SKM-1 treated with dmso at 0.1 percent for 144 hours (cell line): ENCODE data around the gene CACNA1A.
"Not testable (repeated sequence)": the region's sequence is repeated elsewhere in the genome, so short reads cannot be mapped to it uniquely, and the experiment has no call there.

Experiments
- DNase-seq: peaks from one replicate; lab custom pipeline; 2025; ENCODE audit not compliant: unreplicated experiment; lab: John Stamatoyannopoulos, UW

Gene CACNA1A

DNA sequence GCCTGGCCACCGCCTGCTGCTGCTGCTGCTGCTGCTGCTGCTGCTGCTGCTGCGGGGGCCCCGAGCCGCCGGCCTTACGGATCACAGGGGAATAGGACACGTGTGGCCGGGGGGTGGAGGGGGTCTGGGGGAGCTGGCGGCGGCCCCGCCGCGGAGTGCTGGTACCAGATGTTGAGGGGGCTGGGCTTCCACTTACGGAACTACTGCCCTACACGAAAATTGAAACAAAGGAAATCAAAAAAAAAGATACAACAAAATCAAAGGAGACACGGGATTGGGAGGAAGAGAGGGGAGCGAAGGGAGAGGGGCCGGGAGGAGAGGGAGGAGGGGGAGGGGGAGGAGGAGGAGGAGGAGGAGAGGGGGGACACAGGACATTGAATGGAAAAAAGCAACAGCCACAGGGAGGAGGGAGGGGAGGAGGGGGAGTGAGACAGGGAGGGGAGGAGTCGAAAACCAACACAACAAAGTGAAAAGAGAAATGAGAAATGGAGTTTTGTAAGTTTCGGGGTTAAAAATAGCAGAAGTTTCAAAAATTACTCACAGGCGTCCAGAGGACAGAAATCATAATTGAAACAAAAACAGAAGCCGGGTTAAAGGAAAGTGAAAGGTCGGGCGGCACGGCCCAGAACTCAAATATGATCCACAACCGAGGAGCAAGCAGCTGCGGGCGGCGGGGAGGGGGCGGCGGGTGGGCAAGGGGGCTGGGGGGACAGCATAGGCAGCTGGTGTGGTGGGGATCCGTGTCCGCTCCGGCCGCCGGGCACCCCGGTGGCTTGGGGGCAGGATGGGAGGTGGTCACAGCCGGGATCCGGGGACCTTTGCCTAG, 298.2 kb downstream of the CACNA1A start:
- peak; percentile 87 for DNase-seq

DNA sequence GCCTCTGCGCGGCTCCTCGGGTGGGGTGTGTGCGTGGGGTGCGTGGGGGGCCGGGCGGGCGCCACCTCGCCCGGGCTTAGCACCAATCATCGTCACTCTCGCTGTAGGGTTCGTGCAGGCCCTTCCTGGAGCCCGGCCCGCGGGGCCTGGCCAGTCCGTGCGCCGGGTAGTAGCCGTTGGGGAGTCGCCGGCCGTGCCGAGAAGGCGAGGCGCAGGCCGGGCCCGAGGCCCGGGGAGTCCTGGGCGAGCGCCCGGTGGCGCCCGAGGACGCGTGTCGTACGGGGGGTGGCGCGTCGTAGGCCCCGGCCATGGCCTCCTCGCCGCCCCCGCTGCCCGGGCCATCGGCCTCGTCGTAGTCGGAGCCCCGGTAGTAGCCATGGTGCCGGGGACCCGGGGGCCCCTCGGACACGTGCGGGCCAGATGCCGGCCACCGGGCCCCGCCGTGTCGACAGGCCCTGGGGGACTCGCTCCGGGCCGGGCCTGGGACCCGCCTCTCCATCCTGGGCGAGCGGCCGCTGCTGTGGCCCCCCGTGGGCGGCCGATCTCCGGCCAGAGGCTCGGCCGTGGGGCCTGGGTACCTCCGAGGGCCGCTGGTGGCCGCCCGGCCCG, 298.9 kb downstream of the CACNA1A start:
- DNase-seq: no peak

DNA sequence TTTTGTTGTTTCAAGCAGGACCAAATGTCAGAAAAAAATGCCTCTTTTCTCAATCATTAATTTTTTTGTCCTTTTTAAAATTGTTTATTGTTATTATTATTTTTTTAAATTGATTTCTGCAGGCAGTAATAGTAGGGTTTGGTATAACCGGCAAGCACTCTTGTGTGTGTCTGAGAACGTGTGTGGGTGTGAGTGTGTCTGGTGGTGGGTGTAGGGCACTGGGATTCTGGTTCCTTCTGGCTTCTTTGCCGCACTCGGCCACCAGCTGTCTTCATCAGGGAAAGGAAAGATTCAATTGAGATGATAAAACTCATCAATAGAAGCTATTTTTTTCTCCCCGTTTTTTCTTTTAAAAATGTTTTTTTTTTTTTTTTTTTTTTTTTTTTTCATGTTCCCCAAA, 299.7 kb downstream of the CACNA1A start:
- no peak for DNase-seq

DNA sequence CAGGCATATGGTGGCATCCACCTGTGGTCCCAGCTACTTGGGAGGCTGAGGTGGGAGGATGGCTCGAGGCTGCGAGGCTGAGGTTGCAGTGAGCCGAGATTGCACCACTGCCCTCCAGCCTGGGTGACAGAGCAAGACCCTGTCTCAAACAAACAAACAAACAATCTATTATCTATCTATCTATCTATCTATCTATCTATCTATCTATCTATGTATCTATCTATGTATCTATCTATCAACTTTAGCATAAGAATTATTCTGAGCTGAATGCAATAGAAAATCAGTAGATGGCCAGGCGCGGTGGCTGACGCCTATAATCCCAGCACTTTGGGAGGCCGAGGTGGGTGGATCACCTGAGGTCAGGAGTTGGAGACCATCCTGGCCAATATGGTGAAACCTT, 304.2 kb downstream of the CACNA1A start:
- not testable (repeated sequence) for DNase-seq

DNA sequence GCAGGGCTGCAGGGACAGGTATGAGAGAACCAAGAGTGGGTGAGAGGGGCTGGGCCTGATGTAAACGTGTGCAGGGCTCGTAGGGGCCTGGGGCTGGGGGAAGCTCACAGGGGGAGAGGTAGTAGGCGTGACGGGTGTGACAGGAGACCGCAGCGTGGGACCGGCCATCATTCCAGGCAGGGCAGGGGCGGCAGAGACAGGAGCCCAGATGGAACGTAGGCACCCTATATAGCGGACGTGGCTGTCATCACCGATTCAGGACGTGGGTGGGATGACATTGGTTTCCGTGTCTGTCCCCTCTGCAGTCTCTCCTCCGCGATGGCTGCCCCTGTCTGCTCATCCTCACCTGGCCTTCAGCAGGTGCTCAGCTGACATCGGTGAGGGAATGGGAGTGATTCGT, 307.6 kb downstream of the CACNA1A start:
- DNase-seq: no peak

DNA sequence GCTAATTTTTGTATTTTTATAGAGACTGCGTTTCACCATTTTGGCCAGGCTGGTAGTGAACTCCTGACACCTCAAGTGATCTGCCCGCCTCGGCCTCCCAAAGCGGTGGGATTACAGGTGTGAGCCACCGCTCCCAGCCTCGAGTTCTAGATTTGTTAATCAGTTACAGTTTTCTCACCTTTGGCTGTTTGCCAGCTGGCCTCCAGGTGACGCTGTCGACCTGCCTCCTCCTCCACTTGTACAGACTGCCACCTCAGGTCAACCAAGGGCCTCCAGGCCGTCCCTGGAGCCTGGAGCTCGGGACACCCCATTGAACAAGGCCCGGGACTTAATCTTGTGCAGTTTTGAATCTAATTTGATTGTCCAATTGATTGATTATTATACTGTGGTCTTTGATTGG, 310.6 kb downstream of the CACNA1A start:
- no peak for DNase-seq

DNA sequence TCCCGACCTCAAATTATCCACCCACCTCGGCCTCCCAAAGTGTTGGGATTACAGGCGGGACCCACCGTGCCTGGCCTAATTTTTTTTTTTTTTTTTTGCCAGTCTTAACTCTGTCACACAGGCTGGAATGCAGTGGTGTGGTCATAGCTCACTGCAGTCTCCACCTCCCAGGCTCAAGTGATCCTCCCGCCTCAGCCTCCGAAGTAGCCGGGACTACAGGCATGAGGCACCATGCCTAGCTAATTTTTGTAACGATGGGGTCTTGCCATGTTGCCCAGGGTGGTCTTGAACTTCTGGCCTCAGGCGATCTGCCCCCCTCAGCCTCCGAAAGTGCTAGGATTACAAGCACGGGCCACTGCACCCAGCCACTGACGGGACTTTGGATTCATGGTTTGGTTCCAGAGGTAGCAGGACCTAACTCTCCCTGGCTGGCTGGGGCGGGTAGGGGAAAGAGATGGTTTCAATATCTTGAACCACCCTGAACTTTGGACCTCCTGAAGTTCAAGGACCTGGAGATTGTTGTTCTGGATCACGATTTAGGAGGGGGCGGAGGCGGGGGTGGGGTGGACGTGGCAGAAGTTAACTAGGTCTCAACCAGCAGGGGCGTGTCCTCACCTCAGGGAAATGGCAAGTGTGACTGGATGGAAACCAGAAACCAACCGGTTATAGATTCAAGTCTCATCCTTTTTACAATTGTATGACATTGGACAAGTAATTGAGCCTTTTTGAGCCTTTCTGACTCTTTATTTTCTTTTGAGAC, 315.3 kb downstream of the CACNA1A start:
- DNase-seq: no peak

DNA sequence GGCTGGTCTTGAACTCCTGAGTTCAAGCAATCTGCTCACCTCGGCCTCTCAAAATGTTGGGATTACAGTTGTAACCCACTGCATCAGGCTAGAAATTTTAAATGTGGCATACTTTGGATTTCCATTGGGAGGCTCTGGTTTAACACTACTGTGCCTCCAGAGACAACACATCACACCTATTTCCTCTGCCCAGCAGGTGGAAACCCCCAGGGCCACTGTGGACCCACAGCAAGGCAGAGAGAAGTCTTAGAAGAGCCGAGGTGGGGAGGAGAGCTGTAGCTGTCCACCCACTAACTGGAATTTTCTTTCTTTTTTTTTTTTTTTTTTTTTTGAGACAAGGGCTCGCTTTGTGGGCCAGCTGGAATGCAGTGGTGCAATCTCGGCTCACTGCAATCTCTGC, 316.7 kb downstream of the CACNA1A start:
- no peak for DNase-seq

DNA sequence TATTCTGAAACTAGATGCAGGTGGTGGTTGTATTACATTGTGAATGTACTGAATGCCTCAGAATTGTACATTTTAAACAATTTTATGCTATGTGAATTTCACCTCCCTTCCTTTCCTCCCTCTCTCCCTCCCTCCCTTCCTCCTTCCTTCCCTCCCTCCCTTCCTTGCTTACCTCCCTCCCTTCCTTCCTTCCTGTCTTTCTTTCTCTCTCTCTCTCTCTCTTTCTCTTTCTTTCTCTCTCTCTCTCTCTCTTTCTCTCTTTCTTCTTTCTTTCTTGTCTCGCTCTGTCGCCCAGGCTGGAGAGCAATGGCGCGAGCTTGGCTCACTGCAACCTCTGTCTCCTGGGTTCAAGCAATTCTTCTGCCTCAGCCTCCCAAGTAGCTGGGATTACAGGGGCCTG, 318.9 kb downstream of the CACNA1A start:
- no peak for DNase-seq

DNA sequence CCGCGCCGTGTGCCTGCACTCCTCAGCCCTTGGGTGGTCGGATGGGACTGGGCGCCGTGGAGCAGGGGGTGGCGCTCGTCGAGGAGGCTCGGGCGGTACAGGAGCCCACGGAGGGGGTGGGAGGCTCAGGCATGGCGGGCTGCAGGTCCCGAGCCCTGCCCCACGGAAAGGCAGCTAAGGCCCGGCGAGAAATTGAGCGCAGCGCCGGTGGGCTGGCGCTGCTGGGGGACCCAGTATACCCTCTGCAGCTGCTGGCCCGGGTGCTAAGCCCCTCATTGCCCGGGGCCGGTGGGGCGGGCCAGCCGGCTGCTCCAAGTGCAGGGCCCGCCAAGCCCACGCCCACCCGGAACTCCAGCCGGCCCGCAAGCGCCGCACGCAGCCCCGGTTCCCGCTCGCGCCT, 319.6 kb downstream of the CACNA1A start:
- DNase-seq: not testable (repeated sequence)

DNA sequence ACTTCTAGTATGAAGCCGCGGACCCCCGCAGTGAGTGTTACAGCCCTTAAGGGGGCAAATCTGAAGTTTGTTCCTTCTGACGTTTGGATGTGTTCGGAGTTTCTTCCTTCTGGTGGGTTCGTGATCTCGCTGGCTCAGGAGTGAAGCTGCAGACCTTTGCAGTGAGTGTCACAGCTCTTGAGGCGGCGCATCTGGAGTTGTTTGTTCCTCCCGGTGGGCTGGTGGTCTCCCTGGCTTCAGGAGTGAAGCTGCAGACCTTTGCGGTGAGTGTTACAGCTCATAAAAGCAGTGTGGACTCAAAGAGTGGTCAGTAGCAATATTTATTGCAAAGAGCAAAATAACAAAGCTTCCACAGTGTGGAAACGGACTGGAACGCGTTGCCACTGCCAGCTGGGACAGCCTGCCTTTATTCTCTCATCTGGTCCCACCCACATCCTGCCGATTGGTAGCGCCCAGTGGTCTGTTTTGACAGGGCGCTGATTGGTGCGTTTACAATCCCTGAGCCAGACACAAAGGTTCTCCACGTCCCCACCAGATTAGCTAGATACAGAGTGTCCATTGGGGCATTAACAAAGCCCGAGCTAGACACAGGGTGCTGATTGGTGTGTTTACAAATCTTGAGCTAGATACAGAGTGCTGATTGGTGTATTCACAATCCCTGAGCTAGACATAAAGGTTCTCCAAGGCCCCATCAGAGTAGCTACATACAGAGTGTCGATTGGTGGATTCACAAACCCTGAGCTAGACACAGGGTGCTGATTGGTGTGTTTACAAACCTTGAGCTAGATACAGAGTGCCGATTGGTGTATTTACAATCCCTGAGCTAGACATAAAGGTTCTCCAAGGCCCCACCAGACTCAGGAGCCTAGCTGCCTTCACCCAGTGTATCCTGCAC, 320.3 kb downstream of the CACNA1A start:
- DNase-seq: not testable (repeated sequence)

DNA sequence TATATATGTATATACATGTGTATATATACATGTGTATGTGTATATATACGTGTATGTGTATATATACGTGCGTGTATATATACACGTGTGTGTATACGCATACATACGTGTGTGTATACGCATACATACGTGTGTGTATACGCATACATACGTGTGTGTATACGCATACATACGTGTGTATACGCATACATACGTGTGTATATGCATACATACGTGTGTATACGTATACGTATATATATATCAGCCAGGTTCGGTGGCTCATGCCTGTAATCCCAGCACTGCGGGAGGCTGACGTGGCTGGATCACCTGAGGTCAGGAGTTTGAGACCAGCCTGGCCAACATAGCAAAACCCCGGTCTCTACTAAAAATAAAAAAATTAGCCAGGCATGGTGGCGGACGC, 321.4 kb downstream of the CACNA1A start:
- not testable (repeated sequence) for DNase-seq

DNA sequence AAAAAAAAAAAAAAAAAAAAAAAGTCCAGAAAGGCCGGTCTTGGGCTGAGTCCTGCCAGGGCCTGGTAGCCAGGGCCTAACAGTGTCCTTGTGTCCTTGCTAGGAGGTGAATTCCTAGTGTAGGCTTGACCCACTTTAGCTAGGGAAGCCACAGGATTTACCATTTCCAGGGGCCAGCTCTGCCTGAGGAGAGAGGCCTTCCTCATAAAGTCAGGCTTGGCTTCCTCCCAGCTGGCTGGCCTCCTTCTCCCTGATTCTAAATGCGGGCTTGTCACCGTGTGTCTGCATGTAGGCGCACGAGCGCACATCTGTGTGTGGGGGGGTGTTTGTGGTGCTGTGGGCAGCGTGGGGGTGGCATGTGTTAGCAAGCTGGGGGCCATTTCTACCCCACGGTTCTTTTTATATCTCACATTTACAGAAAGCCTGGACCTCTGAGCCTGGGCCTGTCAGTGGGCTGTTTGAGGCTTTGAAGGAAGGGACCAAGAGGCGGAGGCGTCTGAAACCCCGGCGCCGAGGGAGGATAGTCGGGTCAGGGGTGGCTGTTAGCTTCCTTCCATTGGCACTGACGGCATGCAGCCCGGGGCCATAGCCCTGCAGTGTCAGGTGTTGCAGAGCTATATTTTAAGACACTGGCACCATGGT, 324.4 kb downstream of the CACNA1A start:
- DNase-seq: no peak

DNA sequence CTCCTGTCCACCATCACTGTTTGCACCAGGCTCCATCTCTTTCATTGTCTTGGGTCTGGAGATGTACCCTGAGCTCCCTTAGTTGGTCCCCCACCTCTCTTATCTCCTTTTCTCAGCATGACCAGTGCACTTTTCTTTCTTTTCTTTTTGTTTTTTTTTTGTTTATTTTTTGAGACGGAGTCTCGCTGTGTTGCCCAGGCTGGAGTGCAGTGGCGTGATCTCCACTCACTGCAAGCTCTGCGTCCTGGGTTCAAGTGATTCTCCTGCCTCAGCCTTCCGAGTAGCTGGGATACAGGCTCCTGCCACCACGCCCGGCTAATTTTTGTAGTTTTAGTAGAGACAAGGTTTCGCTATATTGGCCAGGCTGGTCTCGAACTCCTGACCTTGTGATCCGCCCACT, 328.0 kb downstream of the CACNA1A start:
- not testable (repeated sequence) for DNase-seq

DNA sequence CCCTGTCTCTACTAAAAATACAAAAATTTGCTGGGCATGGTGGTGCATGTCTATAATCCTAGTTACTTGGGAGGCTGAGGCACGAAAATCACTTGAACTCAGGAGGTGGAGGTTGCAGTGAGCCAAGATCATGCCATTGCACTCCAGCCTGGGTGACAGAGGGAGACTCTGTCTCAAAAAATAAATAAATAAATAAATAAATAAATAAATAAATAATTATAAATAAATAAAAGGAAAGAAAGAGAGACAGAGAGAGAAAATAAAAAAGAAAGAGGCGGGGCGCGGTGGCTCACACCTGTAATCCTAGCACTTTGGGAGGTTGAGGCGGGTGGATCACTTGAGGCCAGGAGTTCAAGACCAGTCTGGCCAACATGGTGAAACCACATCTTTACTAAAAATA, 328.7 kb downstream of the CACNA1A start:
- not testable (repeated sequence) for DNase-seq

DNA sequence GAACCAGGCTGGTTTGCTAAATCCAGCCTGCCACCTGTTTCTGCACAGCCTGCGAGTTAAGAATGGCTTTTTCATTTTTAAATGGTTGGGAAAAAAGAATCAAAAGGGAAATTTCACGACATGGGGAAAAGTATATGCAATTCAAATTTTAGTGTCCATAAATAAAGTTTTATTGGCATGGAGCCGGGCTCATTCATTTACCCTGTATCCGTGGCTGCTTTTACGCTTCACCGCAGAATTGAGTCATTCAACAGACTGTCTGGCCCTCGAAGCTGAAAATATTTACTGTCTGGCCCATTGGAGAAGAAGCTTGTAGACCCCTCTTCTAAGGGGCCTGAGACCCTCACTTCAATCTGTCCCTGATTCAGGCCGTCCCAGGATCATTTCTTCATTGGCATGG, 329.9 kb downstream of the CACNA1A start:
- DNase-seq: no peak

DNA sequence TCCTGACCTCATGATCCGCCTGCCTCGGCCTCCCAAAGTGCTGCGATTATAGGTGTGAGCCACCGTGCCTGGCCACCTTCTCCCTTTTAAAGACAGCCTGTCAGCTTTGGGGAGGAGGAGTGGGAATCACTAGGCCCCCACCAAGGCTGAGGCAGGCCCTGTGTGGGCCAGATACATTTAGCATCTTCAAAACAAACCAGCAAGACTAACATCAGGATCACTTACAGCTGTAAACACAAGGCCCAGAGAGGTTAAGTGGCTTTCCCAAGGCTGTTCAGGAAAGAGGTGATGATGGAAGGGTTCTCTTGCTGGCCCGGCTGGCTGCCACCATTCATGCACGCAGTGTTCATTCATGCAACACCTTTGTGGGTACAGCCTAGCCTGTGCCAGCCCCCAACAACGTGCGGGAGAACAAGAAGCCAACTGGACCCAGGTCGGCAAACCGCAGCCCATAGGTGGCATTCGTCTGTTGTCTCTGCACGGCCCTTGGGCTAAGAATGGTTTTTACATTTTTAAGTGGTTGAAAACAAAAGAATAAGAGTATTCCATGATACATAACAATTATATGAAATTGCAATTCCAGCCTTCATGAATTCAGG, 333.0 kb downstream of the CACNA1A start:
- no peak for DNase-seq

DNA sequence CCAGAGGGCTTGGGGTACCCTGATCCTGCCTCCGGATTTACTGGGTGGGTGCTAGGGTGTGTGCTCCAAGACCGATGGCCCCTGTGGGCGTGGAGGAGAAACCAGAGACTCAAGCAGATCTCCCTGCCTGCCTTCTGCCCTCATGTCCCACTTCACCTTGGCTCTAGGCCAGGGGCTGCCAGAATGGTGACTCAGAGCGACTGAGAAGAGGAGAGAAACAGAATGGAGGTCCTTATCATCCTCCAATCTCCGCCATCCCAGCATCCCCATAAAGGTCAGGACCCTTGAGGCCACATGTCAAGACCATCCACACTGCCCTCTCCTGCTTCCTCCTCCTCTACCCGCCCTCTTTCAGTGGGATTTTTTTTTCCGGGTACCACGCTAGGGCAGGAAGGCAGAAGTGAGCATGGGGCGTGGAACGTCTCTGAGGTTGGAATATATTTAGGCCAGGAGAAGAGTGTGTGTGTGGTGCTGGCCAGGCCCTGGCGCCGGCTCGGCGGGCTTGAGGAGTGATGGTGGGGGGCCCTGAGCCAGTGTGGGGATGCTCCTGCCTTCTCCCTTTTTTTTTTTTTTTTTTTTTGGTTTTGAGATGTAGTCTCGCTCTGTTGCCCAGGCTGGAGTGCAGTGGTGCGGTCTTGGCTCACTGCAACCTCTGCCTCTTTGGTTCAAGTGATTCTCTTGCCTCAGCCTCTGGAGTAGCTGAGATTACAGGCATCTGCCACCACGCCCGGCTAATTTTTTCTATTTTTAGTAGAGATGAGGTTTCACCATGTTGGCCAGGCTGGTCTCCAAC, 333.7 kb downstream of the CACNA1A start:
- no peak for DNase-seq

DNA sequence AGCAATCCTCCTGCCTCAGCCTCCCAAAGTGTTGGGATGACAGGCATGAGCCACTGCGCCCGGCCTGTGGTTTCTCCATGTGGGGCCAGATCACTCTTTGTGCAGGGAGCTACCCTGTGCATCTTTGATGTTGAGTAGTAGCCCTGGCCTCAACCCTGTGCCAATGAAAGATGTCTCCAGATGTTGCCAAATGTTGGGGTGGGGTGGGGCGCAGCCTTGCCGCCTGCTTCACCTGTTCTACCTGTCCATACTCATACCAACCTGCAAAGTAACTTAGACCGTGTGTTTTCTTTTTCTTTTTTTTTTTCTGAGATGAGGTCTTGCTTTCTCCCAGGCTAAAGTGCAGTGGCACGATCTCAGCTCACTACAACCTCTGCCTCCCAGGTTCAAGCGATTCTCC, 335.1 kb downstream of the CACNA1A start:
- no peak for DNase-seq
